H1 (cell line): ENCODE results near the gene DMXL2.

Experiments used
- GABPA ChIP-seq: IDR thresholded peaks from 2 replicates; pipeline ENCODE4 v1.6.1; 2011; ENCODE audit warnings: mild to moderate bottlenecking, low read length, moderate library complexity, borderline replicate concordance; ENCODE audit not compliant: insufficient read depth
- HDAC2 ChIP-seq, 2 experiments: fragments of 300-600 bp in 1 of 2; sonication (generic) in 1 of 2; IDR thresholded peaks; 2 replicates each; pipeline ENCODE4 v1.6.1; 2011 to 2012; ENCODE audit warnings: low read depth in 2 of 2, low read length in 2 of 2, mild to moderate bottlenecking in 2 of 2, moderate library complexity in 2 of 2, borderline replicate concordance in 1 of 2, inconsistent platforms in 1 of 2
- POLR2A ChIP-seq, 2 experiments: IDR thresholded peaks; 1 replicate in 1 of 2; 2 replicates in 1 of 2; pipeline ENCODE4 v1.6.1; 2011; ENCODE audit warnings: low read depth in 2 of 2, low read length in 2 of 2, mild to moderate bottlenecking in 2 of 2; ENCODE audit errors: control extremely low read depth in 1 of 2
- TF ChIP-seq, protein P1 (sequence below), 3 experiments: IDR thresholded peaks; 1 replicate in 2 of 3; 2 replicates in 1 of 3; pipeline versions ENCODE4 v1.5.1 to v1.6.1; 2011; ENCODE audit warnings: low read length in 3 of 3, mild to moderate bottlenecking in 3 of 3, inconsistent platforms in 2 of 3, low read depth in 1 of 3, moderate library complexity in 1 of 3; ENCODE audit not compliant: insufficient read depth in 1 of 3; ENCODE audit errors: control extremely low read depth in 1 of 3

DNA sequence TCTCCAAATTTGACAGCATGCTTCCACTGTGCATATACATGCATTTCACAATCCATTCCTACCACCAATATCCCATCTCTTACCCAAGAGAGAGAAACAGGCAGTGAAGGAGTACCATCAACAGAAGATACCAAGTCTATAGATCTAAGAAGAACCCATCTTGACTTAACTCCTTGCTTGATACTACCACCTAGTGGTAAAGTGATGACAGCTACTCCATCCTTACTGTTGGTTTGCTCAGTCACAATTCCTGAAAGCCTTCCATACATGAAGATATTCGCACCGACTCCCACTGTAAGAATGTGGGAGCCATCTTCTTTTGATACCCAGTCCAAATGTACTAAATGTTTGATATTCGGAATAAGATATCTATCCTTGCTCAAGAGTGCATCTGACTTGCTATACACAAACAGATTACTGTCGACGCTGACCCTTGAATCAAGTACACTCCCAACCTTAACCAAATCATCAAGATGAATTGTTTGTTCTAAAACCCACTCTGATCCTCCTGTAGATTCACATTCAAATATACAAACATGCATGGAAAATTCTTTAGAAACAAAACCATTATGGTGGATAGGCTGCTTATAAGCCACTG is 123.1 kb downstream of the DMXL2 start:
- no peak for TF ChIP-seq GABPA
- TF ChIP-seq, protein P1, sequence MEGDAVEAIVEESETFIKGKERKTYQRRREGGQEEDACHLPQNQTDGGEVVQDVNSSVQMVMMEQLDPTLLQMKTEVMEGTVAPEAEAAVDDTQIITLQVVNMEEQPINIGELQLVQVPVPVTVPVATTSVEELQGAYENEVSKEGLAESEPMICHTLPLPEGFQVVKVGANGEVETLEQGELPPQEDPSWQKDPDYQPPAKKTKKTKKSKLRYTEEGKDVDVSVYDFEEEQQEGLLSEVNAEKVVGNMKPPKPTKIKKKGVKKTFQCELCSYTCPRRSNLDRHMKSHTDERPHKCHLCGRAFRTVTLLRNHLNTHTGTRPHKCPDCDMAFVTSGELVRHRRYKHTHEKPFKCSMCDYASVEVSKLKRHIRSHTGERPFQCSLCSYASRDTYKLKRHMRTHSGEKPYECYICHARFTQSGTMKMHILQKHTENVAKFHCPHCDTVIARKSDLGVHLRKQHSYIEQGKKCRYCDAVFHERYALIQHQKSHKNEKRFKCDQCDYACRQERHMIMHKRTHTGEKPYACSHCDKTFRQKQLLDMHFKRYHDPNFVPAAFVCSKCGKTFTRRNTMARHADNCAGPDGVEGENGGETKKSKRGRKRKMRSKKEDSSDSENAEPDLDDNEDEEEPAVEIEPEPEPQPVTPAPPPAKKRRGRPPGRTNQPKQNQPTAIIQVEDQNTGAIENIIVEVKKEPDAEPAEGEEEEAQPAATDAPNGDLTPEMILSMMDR (IDR thresholded peaks at IDR 0.05; ENCODE audit: control extremely low read depth in 1 of 3, insufficient read depth in 1 of 3, low read depth in 1 of 3, low read length in 3 of 3): peak in 2 of 3 experiments; percentile 63 to 85; a peak in 3 of 4 replicates
- no peak for TF ChIP-seq HDAC2 (IDR thresholded peaks at IDR 0.05; ENCODE audit: borderline replicate concordance in 1 of 2, low read depth in 2 of 2, low read length in 2 of 2)
- TF ChIP-seq POLR2A (IDR thresholded peaks at IDR 0.05; ENCODE audit: control extremely low read depth in 1 of 2, low read depth in 2 of 2, low read length in 2 of 2): no peak
